Measurements from ENCODE around the gene WDR64.
A peak's percentile ranks its signal among the peaks of the same experiment; 100 is the strongest.

The WDR64 gene

GRCh38 chr1:241631674-241632073 lies 20.4 kb upstream of the WDR64 start:
- DNase-seq (ENCODE audit: low spot score), result no peak

GRCh38 chr1:241632987-241633386 lies 19.1 kb upstream of the WDR64 start:
- DNase-seq (ENCODE audit: low spot score), result no peak

GRCh38 chr1:241635556-241636152 lies 16.4 kb upstream of the WDR64 start:
- DNase-seq (ENCODE audit: low spot score), result no peak

GRCh38 chr1:241636291-241636690 lies 15.8 kb upstream of the WDR64 start:
- DNase-seq (ENCODE audit: low spot score), result no peak

GRCh38 chr1:241637046-241637590 lies 15.0 kb upstream of the WDR64 start:
- DNase-seq (ENCODE audit: low spot score), result peak; percentile 10

GRCh38 chr1:241637604-241638003 lies 14.5 kb upstream of the WDR64 start:
- DNase-seq (ENCODE audit: low spot score), result no peak

GRCh38 chr1:241638099-241638682 lies 13.9 kb upstream of the WDR64 start:
- DNase-seq (ENCODE audit: low spot score), result no peak

GRCh38 chr1:241638909-241639622 lies 13.0 kb upstream of the WDR64 start:
- DNase-seq (ENCODE audit: low spot score), result no peak

- peak; percentile 57 for DNase-seq (ENCODE audit: low spot score)
Measured at GRCh38 chr1:241639623-241640148, 12.4 kb upstream of the WDR64 start.

- peak; percentile 99 for DNase-seq (ENCODE audit: low spot score)
Measured at GRCh38 chr1:241640149-241640866, 11.8 kb upstream of the WDR64 start, which contains the start of the genes CHML and OPN3. TSS of gene CHML (minus strand) at chr1:241640369. CDS start at chr1:241635766, 4,603 bp downstream. TSS of gene OPN3 (minus strand) at chr1:241640369. CDS start at chr1:241640254, 115 bp downstream.

GRCh38 chr1:241640867-241641622 lies 11.0 kb upstream of the WDR64 start:
- DNase-seq (ENCODE audit: low spot score), result no peak

GRCh38 chr1:241641773-241642592 lies 10.1 kb upstream of the WDR64 start:
- DNase-seq (ENCODE audit: low spot score), result no peak

- no peak for DNase-seq (ENCODE audit: low spot score)
Measured at GRCh38 chr1:241642593-241642944, 9.5 kb upstream of the WDR64 start.

- DNase-seq (ENCODE audit: low spot score), result no peak
Measured at GRCh38 chr1:241644259-241644658, 7.8 kb upstream of the WDR64 start.

GRCh38 chr1:241645199-241645598 lies 6.9 kb upstream of the WDR64 start:
- DNase-seq (ENCODE audit: low spot score), result no peak

- DNase-seq (ENCODE audit: low spot score), result no peak
Measured at GRCh38 chr1:241646201-241646600, 5.9 kb upstream of the WDR64 start.

- no peak for DNase-seq (ENCODE audit: low spot score)
Measured at GRCh38 chr1:241647658-241648057, 4.4 kb upstream of the WDR64 start.

- no peak for DNase-seq (ENCODE audit: low spot score)
Measured at GRCh38 chr1:241648159-241648558, 3.9 kb upstream of the WDR64 start.

GRCh38 chr1:241654019-241654418 lies 1.9 kb downstream of the WDR64 start:
- DNase-seq (ENCODE audit: low spot score), result no peak

GRCh38 chr1:241654641-241655040 lies 2.6 kb downstream of the WDR64 start:
- no peak for DNase-seq (ENCODE audit: low spot score)
